Muscle of back (tissue), 11 donors: ENCODE results near the gene ACOT4. TPM values are rescaled to one million over a fixed set of nuclear protein-coding genes. Genes with fewer than 3 reads are reported as not detected.
A peak's percentile ranks its signal among the peaks of the same experiment; 100 is the strongest.
"Not testable (repeated sequence)": the region's sequence is repeated elsewhere in the genome, so short reads cannot be mapped to it uniquely, and the experiment has no call there.

ENCODE experiments used
- DNase-seq, 3 donors: peaks; one replicate each; pipeline versions ENCODE4 v3.0.0 to v3.0.0-alpha.2; 2013
- polyA plus RNA-seq, 10 donors: library from polyadenylated mRNA; unstranded; fragments of 120-200 nt; gene quantifications; one replicate each; pipeline ENCODE4 v1.2.1, GENCODE V29; 2013; ENCODE audit not compliant: insufficient read length in 10 of 10

The ACOT4 gene
- polyA plus RNA-seq, 10 donors, result 0.13 to 0.76 (median 0.34) TPM

- not testable (repeated sequence) for DNase-seq
Observed at GRCh38 chr14:73577214-73577613, 14.5 kb upstream of the ACOT4 start.

GRCh38 chr14:73582102-73582979 lies 9.3 kb upstream of the ACOT4 start:
- DNase-seq, result not testable (repeated sequence)

DNA sequence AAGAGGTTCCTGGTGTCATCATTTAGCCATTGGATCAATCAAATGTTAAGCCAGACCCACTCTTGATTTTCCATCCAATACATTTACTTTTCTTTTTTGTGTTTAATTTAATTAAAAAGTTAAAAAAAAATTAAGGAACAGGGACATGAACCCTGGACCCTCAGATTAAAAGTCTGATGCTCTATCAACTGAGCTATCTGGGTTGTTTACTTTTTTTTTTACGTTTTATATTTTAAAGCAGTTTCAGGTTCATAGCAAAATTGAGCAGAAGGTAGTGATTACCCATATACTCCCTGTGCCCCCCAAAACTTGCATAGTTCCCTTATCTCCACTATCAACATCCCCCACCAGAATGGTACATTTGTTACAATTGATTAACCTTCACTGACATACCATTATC lies 3.0 kb upstream of the ACOT4 start:
- no peak for DNase-seq

GRCh38 chr14:73589116-73589515 lies 2.6 kb upstream of the ACOT4 start:
- no peak for DNase-seq

GRCh38 chr14:73590673-73591004 lies 1.0 kb upstream of the ACOT4 start:
- DNase-seq, result not testable (repeated sequence)

- no peak for DNase-seq
Observed at GRCh38 chr14:73594491-73594890, 2.8 kb downstream of the ACOT4 start.

- DNase-seq, result no peak
Observed at GRCh38 chr14:73599499-73599898, 7.8 kb downstream of the ACOT4 start.

DNA sequence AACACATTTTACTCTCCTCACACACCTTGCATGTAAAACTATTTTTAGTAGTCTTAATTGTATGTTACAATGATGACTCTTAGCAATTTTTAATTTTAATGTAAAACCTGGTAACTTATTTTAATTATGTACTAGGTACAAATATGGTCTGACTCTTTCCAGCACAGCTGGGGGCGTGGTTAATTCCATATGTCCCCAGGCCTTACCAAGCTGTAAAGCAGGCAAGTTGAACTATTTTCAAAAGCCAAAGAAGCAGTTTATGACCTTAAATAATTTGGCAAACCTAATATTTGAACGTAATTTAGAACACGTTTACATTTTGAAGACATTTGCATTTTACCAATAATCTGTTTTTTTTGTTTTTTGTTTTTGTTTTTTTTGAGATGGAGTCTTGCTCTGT lies 11.3 kb downstream of the ACOT4 start:
- no peak for DNase-seq

GRCh38 chr14:73606271-73606670 lies 14.6 kb downstream of the ACOT4 start:
- DNase-seq, result no peak

DNA sequence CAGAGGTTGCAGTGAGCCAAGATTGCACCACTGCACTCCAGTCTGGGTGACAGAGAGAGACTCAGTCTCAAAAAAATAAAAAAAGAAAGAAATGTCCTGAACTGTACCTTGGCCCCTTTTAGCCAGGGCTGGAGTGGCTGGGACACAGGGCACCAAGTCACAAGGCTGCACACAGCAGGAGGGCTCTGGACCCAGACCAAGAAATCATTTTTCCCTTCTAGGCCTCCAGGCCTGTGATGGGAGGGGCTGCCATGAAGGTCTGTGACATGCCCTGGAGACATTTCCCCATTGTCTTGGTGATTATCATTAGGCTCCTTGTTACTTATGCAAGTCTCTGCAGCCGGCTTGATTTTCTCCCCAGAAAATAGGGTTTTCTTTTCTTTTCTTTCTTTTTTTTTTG lies 15.6 kb downstream of the ACOT4 start:
- no peak for DNase-seq

DNA sequence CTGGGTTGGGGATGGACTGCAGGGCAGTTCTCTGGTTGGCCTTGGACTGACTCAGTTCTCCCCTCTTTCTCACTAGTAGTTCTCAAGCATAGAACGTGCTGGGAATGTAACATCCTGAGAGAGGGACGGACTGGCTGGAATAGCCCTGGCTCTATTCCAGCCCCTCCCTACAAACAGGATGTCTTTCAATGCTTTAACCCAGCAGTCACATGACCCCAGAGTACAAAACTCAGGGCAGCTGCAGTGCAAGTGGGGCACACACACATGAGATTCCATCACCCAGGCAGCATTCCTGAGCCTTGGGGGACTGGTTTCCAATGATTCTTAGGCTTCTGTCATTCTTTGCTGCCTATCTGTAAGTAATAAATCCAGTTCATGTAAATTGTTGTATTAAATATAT lies 19.0 kb downstream of the ACOT4 start:
- peak in 1 of 3 donors; percentile 14 for DNase-seq

DNA sequence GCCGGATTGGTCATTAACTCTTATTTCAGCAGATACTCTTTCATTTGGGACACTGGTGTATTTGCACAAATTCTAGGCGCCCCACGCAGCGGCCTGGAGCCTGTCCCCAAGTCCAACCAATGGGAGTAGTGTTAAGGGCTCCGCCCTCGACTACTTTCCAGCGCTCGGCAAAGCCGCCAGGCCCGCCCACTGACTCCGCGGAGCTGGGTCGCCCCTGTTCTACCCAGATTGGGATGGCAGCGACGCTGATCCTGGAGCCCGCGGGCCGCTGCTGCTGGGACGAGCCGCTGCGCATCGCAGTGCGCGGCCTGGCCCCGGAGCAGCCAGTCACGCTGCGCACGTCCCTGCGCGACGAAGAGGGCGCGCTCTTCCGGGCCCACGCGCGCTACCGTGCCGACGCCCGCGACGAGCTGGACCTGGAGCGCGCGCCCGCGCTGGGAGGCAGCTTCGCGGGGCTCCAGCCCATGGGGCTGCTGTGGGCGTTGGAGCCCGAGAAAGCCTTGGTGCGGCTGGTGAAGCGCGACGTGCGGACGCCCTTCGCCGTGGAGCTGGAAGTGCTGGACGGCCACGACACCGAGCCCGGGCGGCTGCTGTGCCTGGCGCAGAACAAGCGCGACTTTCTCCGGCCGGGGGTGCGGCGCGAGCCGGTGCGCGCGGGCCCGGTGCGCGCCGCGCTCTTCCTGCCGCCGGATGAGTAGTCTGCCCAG lies 20.8 kb downstream of the ACOT4 start, which contains the start of gene ACOT6:
Gene ACOT6 (plus strand): TSS at position 179 of the 707 bp plus-strand sequence. CDS start 55 bp downstream, at position 234.
- peak; percentile 63 to 95 (median 83) for DNase-seq

- no peak for DNase-seq
Observed at GRCh38 chr14:73613046-73613383, 21.3 kb downstream of the ACOT4 start.

- DNase-seq, result no peak
Observed at GRCh38 chr14:73613419-73613963, 21.8 kb downstream of the ACOT4 start.

DNA sequence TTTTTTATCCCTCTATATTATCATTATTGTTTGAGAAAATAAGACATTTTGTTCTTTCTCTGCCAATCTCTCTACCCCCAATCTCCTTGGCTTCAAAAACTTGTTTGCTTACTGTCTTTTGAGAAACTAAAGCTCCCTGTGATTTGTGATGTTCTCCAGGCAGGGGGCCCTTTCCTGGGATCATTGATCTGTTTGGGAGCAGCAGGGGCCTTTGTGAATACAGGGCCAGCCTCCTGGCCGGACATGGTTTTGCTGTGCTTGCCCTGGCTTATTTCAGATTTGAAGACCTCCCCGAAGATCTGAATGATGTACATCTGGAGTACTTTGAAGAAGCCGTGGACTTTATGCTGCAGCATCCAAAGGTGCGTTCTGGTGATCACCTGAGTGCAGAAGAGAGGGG lies 25.2 kb downstream of the ACOT4 start:
- no peak for DNase-seq

DNA sequence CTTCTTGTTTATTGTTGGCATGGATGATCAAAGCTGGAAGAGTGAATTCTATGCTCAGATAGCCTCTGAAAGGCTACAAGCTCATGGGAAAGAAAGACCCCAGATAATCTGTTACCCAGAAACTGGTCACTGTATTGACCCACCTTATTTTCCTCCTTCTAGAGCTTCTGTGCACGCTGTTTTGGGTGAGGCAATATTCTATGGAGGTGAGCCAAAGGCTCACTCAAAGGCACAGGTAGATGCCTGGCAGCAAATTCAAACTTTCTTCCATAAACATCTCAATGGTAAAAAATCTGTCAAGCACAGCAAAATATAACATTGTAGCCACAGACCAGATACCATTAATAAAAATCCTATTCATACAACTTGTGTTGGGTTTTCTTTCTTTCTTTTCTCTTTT lies 27.9 kb downstream of the ACOT4 start:
- no peak for DNase-seq

DNA sequence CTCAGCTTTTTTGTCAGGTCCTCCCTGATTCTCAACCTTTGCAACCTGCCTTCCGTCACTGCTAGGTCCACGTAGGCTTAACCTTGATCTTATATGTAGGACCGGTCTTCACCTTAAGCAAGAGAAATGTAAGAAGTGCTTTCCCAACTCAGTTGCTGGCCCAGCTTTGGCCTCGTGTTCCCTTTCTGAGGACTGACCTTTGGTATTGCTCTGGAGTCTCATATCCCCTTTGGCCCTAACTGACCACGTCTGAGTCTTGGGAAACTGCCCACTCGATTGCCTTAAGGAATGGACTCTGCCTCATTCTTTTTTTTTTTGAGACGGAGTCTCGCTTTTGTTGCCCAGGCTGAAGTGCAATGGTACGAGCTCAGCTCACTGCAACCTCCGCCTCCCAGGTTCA lies 28.6 kb downstream of the ACOT4 start:
- DNase-seq, result no peak

GRCh38 chr14:73623504-73624054 lies 31.9 kb downstream of the ACOT4 start:
- DNase-seq, result no peak

DNA sequence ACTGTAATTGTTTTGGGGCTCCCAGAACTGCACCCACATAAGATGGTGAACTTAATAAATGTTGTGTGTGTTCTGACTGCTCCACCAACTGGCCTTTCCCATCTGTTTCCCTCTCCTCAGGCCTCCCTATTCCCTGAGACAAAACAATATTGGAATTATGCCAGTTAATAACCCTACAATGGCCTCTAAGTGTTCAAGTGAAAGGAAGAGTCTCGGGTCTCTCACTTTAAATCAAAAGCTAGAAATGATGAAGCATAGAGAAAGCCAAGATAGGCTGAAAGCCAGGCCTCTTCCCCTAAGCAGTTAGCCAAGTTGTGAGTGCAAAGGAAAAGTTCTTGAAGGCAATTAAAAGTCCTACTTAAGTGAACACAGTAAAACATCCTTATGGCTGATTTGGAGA lies 34.0 kb downstream of the ACOT4 start:
- peak in 2 of 3 donors; percentile 10 to 18 for DNase-seq

- DNase-seq, result no peak
Observed at GRCh38 chr14:73627151-73627558, 35.5 kb downstream of the ACOT4 start.

DNA sequence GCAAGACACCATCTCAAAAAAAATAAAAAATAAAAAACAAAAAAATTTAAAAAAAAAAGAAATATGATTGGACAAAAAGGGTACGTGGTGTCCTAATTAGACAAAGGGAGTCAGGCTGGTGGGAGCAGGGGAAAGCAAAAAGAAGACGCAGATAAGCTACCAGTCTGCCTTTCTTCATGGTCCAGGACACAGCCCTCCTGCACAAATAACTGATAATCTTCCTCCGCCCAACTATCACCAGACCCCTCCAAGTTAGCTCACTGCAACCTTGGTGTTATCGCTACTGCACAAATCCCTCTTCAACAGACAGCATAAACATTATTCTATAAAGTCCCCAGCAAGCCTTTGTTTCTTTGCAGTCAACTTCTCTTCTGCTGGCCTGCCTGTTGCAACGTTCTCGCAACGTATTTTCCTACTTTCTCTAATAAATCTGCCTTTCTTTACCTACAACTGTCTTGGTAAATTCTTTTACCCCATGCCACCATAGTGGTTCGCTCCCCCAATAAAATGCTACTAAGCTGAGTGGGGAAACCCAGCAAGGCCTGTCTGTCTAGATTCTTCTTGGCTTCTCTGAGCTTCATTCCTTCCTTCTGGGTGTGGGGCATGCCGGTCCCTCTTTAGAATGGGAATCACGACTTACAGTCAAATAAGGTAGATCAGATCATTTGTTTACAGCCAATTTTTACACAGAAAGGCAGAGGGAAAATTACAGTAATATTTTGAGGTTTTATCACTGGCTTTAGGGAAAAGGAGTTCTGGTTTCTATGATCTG lies 38.5 kb downstream of the ACOT4 start:
- DNase-seq, result no peak
